Fibroblast of the aortic adventitia (primary cell): ENCODE results near the gene ZNF780B. TPM values are rescaled to one million over a fixed set of nuclear protein-coding genes. Genes with fewer than 3 reads are reported as not detected.
"Not testable (repeated sequence)": the region's sequence is repeated elsewhere in the genome, so short reads cannot be mapped to it uniquely, and the experiment has no call there.

Source experiments
- DNase-seq: peaks from one replicate; pipeline ENCODE4 v3.0.0-alpha.2; 2010; ENCODE audit warnings: low read depth
- H3K4me3 ChIP-seq: 2 replicates; pipeline ENCODE4 v1.5.1; 2011; ENCODE audit warnings: low read depth, mild to moderate bottlenecking, control low read depth, low read length, moderate library complexity
- total RNA-seq: library from RNA; depleted of rRNA; stranded (reverse); fragments of >200 nt; gene quantifications from 2 replicates; pipeline ENCODE4 v1.2.3, GENCODE V29; 2012; ENCODE audit warnings: low replicate concordance
- TF ChIP-seq, protein P1 (sequence below): IDR thresholded peaks from 2 replicates; pipeline ENCODE4 v1.5.1; 2011; ENCODE audit warnings: mild to moderate bottlenecking, low read length, control low read depth, inconsistent platforms; ENCODE audit not compliant: insufficient read depth

ZNF780B gene
- total RNA-seq, 1 donor: 18.9 TPM

DNA sequence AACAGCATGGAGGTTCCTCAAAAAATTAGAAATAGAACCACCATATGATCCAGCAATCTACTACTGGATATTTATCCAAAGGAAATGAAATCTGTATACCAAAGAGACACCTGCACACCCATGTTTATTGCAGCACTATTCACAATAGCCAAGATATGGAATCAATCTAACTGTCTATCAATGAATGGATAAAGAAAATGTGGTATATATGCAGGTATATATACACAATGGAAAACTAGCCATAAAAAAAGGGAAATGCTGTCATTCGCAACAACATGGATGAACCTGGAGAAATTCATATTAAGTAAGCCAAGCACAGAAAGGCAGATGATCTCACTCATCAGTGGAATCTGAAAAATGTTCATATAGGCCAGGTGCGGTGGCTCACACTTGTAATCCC lies 2.5 kb downstream of the ZNF780B start:
- no peak for DNase-seq
- TF ChIP-seq, protein P1, sequence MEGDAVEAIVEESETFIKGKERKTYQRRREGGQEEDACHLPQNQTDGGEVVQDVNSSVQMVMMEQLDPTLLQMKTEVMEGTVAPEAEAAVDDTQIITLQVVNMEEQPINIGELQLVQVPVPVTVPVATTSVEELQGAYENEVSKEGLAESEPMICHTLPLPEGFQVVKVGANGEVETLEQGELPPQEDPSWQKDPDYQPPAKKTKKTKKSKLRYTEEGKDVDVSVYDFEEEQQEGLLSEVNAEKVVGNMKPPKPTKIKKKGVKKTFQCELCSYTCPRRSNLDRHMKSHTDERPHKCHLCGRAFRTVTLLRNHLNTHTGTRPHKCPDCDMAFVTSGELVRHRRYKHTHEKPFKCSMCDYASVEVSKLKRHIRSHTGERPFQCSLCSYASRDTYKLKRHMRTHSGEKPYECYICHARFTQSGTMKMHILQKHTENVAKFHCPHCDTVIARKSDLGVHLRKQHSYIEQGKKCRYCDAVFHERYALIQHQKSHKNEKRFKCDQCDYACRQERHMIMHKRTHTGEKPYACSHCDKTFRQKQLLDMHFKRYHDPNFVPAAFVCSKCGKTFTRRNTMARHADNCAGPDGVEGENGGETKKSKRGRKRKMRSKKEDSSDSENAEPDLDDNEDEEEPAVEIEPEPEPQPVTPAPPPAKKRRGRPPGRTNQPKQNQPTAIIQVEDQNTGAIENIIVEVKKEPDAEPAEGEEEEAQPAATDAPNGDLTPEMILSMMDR: no peak

DNA sequence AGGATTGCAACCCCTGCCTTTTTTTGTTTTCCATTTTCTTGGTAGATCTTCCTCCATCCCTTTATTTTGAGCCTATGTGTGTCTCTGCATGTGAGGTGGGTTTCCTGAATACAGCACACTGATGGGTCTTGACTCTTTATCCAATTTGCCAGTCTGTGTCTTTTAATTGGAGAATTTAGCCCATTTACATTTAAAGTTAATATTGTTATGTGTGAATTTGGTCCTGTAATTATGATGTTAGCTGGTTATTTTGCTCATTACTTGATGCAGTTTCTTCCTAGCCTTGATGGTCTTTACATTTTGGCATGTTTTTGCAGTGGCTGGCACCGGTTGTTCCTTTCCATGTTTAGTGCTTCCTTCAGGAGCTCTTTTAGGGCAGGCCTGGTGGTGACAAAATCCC lies 14.3 kb downstream of the ZNF780B start:
- not testable (repeated sequence) for DNase-seq

More for the DNA sequence above, 2.5 kb downstream of the ZNF780B start:
- no peak overlapping the region for H3K4me3 ChIP-seq

DNA sequence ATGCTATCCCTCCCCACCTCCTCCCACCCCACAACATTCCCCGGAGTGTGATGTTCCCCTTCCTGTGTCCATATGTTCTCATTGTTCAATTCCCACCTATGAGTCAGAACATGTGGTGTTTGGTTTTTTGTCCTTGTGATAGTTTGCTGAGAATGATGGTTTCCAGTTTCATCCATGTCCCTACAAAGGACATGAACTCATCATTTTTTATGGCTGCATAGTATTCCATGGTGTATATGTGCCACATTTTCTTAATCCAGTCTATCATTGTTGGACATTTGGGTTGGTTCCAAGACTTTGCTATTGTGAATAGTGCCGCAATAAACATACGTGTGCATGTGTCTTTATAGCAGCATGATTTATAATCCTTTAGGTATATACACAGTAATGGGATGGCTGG lies 18.0 kb downstream of the ZNF780B start:
- H3K4me3 ChIP-seq, DNase-seq: not testable (repeated sequence)

More for the DNA sequence above, 14.3 kb downstream of the ZNF780B start:
- H3K4me3 ChIP-seq: not testable (repeated sequence)

DNA sequence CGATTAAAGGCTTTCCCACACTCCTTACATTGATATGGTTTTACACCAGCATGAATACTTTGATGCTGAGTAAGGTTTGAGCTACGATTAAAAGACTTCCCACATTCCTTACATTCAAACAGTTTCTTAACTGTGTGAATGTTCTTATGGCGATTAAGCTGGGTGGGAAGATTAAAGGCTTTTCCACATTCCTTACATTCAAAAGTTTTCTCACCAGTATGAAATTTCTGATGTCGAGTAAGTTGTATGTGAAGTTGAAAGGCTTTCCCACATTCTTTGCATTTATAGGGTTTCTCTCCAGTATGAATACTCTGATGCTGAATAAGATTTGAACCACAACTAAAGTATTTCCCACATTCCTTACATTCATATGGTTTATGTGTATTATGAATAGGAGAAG lies 20.0 kb downstream of the ZNF780B start:
- TF ChIP-seq, protein P1: no peak
- H3K4me3 ChIP-seq: no peak overlapping the region
- no peak for DNase-seq

DNA sequence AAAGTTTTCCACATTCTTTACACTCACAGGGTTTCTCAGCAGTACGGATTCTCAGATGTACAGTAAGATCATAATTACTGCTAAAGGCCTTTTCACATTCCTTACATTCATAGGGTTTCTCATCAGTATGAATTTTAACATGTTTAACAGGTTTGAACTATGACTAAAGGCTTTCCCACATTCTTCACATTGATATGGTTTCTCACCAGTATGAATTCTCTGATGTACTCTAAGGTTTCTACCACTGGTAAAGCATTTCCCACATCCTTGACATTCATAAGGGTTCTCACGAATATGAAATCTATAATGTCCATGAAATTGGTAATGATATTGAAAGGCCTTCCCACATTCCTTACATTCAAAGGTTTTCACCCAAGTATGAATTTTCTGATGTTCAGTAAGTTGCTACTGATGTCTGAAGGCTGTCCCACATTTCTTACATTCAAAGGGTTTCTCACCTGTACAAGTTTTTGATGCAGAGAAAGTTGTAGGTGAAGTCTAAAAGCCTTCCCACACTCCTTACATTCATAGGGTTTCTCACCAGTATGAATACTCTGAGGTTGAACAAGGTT lies 22.0 kb downstream of the ZNF780B start:
- no peak overlapping the region for H3K4me3 ChIP-seq
- TF ChIP-seq, protein P1: no peak
- no peak for DNase-seq

DNA sequence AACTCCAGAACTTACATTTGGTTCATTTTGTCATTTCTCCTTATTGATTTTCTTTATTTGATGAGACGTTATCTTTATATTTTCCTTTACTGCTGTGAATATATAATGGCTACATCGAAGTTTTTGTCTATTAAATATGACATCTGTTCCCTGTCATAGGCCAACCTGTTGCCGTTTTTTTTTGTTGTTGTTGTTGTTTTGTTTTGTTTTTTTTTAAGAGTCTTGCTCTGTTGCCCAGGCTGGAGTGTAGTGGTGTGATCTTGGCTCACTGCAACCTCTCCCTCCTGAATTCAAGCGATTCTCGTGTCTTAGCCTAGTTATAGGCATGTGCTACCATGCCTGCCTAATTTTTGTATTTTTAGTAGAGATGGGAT lies 29.4 kb downstream of the ZNF780B start:
- TF ChIP-seq, protein P1: no peak
- H3K4me3 ChIP-seq: no peak overlapping the region
- DNase-seq: no peak

DNA sequence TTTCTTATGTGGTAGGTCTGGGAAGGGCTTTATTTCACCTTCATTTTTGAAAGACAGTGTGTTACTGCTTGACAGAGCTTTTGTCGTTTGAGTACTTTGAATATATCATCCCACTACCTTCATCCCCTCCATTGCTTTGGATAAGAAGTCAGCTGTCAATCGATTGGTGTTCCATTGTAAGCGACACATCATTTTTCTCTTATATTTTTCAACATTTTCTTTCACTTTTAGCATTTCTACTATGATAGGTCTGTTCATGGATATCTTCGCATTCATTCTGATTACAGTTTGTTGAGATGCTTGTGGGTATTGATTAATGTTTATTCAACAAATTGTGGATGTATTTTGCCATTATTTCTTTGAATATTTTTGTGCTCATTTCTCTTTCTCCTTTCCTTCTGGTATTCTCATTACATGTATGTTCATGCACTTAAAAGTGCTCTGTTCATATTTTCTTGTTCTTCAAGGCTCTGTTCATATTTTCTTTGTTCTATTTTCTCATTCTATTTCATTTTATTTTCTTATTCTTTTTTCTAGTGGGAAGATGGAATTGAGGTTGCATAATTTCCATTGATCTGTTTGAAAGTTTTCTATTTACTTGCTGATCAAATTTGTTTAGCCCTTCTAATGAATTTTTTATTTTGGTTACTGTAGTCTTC lies 30.0 kb downstream of the ZNF780B start:
- DNase-seq: no peak
- TF ChIP-seq, protein P1: no peak
- H3K4me3 ChIP-seq: no peak overlapping the region

DNA sequence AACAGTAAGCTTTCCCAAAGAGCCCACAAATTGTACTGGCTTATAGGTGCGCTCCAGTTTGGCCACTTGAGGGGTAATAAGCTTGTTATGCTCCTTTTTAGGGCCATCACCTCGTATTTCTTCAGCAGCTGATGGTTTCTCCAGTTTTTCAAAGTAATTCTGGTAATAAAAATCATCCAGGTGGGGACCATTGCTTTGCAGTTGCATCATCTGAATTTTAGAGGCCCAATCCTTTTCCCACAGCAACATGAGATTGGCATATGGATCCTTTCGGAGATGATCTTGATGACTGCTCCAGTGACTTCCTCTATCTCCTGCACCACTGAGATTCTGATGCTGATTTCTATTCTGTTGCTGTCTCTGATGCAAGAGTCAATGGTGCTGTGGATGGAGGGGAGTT lies 32.1 kb downstream of the ZNF780B start:
- DNase-seq: no peak
- no peak overlapping the region for H3K4me3 ChIP-seq
- TF ChIP-seq, protein P1: no peak
